NCI-H2196 treated with DMSO at 0.1 percent for 48 hours (cell line): ENCODE results near the gene SLC25A21.
A peak's percentile ranks its signal among the peaks of the same experiment; 100 is the strongest.
"Not testable (repeated sequence)": the region's sequence is repeated elsewhere in the genome, so short reads cannot be mapped to it uniquely, and the experiment has no call there.

ENCODE experiments used
- DNase-seq: peaks from one replicate; lab custom pipeline; 2025; ENCODE audit not compliant: unreplicated experiment; lab: John Stamatoyannopoulos, UW

SLC25A21 gene

DNA sequence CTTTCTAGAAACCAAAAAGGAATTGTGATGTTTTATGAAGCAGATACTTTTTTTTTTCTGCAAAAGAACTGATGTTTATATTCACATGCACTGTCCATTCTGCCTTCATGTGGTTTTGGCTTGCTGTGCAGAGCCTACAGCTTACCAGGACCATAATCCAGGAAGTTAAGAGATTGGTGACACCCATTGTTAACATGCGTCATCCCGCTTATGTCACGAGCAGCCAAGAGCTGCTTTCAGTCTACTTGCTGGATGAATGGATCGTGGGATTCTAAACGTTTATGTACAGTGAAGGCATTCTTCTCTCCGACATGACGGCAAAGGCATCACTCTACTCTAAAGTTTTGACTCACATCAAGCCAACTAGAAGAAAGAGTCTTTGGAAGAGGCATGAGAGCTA is 434.1 kb downstream of the SLC25A21 start:
- DNase-seq, result no peak

DNA sequence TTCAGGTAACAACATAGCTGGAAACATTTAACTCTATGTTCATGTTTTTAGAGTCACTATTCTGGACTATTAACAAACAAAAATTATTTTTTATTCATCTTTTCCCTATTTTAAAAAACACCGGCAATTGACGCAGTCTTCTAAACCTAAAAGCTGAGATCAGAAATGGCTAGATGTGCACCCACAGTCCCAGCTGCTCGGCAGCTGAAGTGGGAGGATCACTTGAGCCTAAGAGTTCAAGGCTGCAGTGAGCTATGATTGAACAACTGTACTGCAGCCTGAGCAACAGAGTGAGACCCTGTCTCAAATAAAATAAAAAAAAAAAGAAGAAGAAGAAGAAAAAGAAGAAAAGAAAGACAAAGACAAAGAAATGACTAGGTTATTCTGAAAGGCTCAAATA is 446.3 kb downstream of the SLC25A21 start:
- no peak for DNase-seq

DNA sequence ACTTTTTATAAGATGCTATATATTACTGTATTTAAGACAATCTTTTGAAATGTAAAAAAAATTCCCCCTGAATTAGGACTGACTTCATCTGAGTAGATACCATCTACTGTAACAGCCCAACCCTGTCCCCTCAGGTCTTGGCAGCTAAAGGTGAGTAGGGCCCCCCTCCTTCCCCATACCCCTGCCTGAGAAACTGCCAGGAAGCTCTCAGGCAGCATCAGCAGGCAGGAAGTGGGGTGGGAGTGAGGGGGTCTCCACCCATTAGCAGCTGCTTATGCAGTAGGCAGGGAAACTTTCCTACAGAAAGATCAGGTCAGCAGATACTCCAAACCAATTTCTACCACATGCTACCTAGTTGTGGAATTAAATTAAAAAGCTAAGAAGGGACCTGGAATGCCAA is 448.2 kb downstream of the SLC25A21 start:
- DNase-seq, result no peak

DNA sequence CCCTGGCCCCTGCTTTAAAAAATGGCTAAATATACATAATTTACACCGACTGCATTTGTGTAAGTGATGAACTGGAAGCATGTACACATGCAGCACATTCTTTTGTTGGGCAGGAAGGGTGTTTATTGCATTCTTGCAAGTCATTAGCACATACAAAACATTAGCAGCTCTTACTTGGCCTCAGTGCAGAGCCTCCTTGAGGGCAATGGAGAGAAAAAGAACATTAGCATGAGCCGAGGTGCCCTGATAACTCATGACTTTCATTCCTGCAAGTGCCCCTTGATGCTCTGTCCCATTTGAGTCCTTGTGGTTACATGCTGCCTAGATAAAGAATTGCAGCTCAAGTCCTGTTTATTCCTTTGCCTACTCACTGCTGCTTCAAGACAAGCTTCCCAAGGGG is 448.9 kb downstream of the SLC25A21 start:
- DNase-seq, result no peak

GRCh38 chr14:36721877-36722276 is 450.5 kb downstream of the SLC25A21 start:
- no peak for DNase-seq

DNA sequence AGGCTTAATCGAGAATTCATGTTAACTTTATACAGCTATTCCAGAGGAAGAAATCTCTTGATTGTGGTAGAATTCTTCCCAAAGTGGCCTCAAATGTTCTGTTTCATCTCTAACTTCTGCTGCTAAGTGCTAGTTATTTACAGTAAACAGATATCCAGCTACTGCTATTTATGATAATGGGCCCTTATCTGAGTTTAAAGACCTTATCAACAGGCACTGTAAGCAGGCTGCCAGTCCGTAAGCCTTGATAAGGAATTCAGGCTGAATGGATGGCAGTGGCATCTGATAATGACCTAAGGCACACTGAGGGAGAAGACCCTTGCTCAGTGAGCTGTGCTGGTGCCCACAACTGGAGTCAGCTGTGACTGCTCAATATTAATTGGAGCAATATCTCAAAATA is 451.7 kb downstream of the SLC25A21 start:
- no peak for DNase-seq

DNA sequence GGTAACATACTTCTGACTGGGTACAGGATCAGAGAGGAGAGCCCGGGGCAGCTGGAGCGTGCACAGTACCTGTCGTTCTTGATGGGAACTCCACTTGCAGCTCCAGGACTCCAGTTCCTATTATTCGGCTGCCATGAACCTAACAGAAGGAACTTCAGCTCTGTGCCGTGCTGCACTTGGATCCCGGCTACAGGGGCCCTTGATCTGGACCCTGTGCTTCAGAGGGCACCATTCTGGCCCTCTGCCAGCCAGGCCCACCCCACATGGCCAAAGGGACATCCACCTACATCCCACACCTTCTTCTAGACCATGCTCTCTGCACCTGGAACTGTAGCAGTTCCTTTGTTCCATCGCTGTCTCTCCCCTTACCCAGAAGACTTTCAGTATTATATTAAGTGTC is 452.6 kb downstream of the SLC25A21 start:
- no peak for DNase-seq

DNA sequence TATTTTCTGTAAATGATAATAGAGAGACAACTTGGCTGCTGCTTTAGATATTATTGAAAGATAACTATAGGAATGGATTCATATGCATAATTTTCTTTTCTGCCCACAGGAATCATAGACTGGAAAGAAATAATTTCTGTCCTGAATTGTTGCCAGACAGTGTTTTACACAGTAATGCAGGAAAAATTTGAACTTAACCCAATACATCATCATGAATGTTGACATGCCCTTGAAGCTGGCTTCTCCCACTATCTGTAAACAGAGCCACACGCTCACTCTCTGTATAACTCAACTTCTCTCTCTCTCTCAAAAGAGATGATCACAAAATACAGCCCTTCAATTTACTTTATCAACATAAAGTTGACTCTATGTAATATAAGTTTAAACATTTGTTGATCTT is 454.2 kb downstream of the SLC25A21 start:
- DNase-seq, result no peak

DNA sequence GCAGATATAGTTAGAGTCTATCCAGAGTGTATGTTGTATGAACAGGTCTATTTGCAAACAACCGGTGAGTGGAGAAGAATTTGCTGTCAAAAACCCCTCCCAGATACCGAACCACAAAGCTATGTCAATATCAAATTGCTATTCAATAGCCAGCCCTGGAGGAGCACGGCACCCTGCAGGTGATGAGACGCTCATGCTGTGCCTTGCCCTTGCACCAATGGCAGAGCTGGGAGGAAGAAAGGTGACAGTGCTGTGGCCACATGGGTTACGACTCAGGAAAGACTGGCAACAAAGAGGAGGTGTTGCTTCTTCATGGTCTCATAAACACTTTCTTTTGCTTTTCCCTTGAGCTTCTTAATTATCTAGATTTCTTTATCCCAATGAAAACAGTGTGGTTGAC is 455.0 kb downstream of the SLC25A21 start:
- no peak for DNase-seq

DNA sequence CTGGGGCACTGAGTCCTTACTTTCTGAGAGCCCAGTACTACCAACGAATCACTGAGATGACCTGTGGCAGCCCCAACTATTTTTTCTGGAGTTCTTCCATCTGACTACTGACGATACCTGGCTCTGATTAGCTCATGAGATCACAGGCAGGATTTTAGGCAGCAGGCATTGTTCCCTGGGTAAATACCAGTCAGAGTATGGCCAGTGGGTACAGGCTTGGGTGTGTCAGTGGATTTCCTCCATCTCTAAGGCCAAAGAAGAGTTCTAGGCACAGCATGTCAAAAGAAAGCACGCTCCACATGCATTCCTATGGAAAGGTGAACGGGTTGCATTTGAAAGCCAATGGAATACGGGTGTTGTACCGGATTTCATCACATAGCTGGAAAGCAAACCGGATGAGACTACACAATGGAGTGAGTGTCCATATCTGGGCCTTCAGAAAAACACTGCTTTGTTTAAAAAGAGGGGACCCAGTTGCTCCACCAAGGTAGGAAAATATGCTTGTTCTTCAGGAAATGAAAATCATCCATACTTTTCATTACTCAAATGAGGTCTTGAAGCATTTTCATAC is 455.7 kb downstream of the SLC25A21 start:
- DNase-seq, result no peak

DNA sequence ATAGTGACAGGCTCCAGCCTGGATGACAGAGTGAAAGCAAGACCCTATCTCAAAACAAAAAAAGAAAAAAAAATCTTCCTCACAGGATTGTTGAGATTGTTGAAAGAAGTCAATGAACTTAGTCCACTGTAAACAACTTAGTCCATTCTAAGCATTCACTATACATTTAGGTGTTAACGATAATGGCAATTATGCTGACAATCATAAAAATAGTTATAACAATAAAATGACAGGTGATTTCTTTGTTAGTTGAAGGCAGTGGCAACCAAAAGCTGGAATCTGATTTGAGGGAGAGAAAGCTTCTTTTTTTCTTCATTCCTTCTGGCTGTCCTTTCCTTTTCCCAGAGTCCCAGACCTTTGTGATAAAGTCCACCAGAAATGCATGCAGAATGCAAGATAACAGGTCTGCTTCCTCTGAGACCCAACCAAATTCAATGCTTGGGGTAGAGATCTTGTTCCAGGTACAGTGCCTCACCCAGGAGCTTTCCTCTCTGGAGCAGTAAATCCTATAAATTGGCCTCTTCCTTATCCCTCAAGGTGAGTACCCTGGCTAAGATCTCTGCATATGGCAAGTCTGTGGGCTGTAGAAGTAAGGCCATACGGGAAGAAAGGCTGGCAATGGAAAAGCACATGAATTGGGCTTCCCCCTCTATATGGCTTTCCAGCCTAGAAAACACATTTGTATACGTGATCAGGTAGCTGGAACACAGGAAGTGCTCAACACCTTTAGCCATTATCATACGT is 458.3 kb downstream of the SLC25A21 start:
- DNase-seq, result no peak

GRCh38 chr14:36707570-36707969 is 464.8 kb downstream of the SLC25A21 start:
- no peak for DNase-seq

DNA sequence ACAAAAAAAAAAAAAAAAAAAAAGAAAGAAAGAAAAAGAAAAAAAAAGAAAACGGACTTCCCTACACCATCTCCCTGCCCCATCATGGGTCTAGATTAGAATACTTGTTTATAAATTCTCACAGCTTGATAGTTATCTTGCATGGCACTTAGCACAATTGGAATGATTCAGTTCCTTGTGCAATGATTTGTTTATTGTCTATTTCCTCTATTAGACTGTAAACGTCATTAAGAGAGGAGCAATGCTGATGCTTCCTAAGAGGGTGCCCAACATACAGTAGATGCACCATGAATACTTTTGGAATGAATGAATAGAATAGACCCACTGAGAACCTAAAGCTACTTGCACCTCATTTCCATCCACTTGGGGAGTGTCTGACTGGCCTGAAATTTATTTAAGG is 469.9 kb downstream of the SLC25A21 start:
- DNase-seq, result no peak

GRCh38 chr14:36701132-36701531 is 471.3 kb downstream of the SLC25A21 start:
- no peak for DNase-seq

GRCh38 chr14:36700651-36701050 is 471.8 kb downstream of the SLC25A21 start:
- DNase-seq, result no peak

- DNase-seq, result not testable (repeated sequence)
These were observed 473.0 kb downstream of the SLC25A21 start for GRCh38 chr14:36699420-36699819.

GRCh38 chr14:36690311-36691040 is 481.9 kb downstream of the SLC25A21 start:
- peak; percentile 58 for DNase-seq

DNA sequence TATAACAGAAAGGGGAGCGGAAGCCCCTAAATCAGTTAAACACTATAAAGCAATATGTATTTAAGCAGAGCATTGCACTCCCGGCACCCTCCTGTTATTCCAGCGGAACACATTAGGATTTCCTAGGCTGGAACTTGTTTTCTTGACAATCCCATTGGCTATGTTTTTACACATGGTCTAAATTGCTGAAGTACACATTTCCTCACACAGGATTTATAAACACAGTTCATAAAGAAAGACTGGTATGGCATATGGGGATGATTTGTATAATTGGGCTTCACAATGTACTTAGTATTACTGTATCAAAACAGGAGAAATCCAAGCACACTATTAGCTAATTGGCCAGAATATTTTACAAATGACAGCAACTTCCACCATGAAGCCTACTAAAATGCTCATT is 487.5 kb downstream of the SLC25A21 start:
- no peak for DNase-seq

- no peak for DNase-seq
These were observed 489.2 kb downstream of the SLC25A21 start for GRCh38 chr14:36683083-36683724.

GRCh38 chr14:36682338-36682737 is 490.1 kb downstream of the SLC25A21 start:
- no peak for DNase-seq

- DNase-seq, result no peak
These were observed 496.2 kb downstream of the SLC25A21 start for GRCh38 chr14:36676236-36676635.

DNA sequence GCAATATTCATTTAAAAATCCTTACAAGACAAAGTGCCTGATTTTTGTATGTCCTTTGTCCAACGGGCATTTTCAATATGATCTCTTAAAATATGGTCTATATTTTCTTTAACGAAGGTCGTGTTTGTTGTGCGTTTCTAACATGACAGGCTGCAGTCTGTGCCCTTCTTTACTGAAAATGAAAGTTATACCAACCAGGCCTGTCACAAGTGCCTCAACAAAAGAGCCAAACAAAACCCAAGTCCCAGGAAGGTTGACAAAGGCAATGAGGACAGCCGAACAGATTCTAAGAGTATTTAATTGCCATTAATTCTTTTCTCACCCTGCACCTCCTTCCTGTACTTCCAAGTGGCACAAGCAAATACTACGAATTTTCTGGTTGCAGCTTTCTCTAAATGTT is 496.8 kb downstream of the SLC25A21 start:
- DNase-seq, result no peak
